Motor neuron (in vitro differentiated cells): ENCODE results near the gene GDI2. TPM values are rescaled to one million over a fixed set of nuclear protein-coding genes. Genes with fewer than 3 reads are reported as not detected.
"Not testable (repeated sequence)": the region's sequence is repeated elsewhere in the genome, so short reads cannot be mapped to it uniquely, and the experiment has no call there.

Experiments
- ATAC-seq, 8 experiments: fragments of 200-7000 bp; cut with Tn5 transposase; replicated peaks in 6 of 8; 2 replicates each; pipeline ENCODE4 v1.8.0; 2021; ENCODE audit warnings: mild to moderate bottlenecking in 8 of 8, moderate library complexity in 8 of 8
- H3K27ac ChIP-seq, 2 donors: fragments of 250-450 bp; sonication (Bioruptor Pico); 2 replicates each; pipeline ENCODE4 v1.9.0; 2021; ENCODE audit warnings: antibody characterized with exemption in 2 of 2, mild to moderate bottlenecking in 2 of 2, moderate library complexity in 1 of 2
- H3K4me1 ChIP-seq, 2 donors: fragments of 250-450 bp; sonication (Bioruptor Pico); replicated peaks in 1 of 2; 2 replicates each; pipeline ENCODE4 v1.6.1; 2021; ENCODE audit warnings: antibody characterized with exemption in 2 of 2, mild to moderate bottlenecking in 2 of 2, moderate library complexity in 1 of 2
- H3K4me3 ChIP-seq, 5 donors: fragments of 250-450 bp; sonication (Bioruptor Pico); 2 replicates each; pipeline ENCODE4 v1.9.0; 2021; ENCODE audit warnings: antibody characterized with exemption in 5 of 5, mild to moderate bottlenecking in 5 of 5, moderate library complexity in 4 of 5
- WGBS, 10 experiments: fragments of 450-650 bp; shearing (Covaris generic); methylation state at CpG; one replicate each; pipeline ENCODE4 v1.0.0; 2022; 5-methylcytosine and 5-hydroxymethylcytosine counted together
- in situ Hi-C, 9 experiments: fragments of 400-800 bp; cut with MboI; loops; one replicate each; pipeline ENCODE4 v1.15.0; 2021; ENCODE audit warnings: low sequenced_read_pairs in 9 of 9, low pct_unique_long_range_greater_than_20kb in 2 of 9; ENCODE audit not compliant: unreplicated experiment in 9 of 9
- total RNA-seq, 8 experiments: library from RNA; unstranded; fragments of 300-600 nt; gene quantifications; 2 replicates each; pipeline versions ENCODE4 v1.2.3 to v1.2.4, GENCODE V29; 2022

Gene GDI2
- total RNA-seq, 8 experiments from 2014 or later: 192 to 361 (median 253) TPM

DNA sequence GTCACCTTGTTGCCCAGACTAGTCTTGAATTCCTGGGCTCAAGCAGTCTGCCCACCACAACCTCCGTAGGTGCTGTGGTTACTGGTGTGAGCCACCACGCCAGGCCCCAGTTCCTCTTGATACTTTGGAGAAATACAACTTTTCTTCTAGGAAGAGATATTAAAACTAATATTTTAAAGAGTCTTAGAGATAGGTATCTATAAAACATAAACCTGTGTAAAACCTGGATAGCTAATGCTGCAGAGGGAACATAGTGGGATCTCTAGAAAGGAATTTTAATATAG, 4.8 kb upstream of the GDI2 start:
- Histone ChIP-seq H3K27ac (no peak overlapping the region), H3K4me3 (no peak overlapping the region), H3K4me1 (peaks cover 3 to 7% of the 10 kb centered on the region in 2 donors)
- no peak for ATAC-seq
- in situ Hi-C loops: no loop called here
- WGBS, 10 experiments: 80 to 100% (median 100%) methylated on average over 1 to 2 of the region's 2 CpGs; no CpG with 5 or more reads in 1 of the 10 experiments

DNA sequence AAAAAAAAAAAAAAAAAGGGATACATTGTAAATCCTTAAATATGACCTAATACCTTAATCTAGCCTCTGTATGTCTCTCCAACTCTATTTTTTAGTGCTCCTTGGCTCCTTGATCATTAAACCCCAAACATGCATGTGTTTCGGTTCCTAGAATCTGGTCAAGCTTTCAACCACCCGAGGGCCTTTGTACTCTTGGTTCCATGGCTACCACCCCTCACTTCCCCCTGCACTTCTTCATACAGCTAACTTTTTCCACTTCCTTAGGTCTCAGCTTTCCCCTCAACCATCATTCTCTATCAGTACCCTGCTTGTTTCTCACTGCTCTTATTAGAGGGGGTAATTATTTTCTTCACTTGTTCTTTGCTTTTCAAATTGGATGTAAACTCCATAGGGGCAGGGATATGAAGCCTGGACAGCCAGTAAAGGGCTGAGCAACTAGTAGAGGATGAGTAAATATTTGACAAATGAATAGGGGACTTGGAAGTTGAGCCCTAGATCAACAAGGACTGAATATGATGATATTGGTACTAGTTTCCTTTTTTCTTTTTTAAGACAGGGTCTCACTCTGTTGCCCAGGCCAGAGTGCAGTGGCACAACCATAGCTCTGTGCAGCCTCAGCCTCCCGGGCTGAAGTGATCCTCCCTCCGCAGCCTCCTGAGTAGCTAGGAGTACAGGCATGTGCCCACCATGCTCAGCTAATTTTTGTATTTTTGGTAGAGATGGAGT, 4.3 kb upstream of the GDI2 start:
- ATAC-seq: no peak
- 85 to 100% (median 98%) methylated on average over 1 to 4 of the region's 4 CpGs; no CpG with 5 or more reads in 4 of the 10 experiments for WGBS, 10 experiments
- Histone ChIP-seq H3K4me3 (no peak overlapping the region), H3K27ac (no peak overlapping the region), H3K4me1 (peaks cover 3 to 7% of the 10 kb centered on the region in 2 donors)
- in situ Hi-C loops: no loop called here

DNA sequence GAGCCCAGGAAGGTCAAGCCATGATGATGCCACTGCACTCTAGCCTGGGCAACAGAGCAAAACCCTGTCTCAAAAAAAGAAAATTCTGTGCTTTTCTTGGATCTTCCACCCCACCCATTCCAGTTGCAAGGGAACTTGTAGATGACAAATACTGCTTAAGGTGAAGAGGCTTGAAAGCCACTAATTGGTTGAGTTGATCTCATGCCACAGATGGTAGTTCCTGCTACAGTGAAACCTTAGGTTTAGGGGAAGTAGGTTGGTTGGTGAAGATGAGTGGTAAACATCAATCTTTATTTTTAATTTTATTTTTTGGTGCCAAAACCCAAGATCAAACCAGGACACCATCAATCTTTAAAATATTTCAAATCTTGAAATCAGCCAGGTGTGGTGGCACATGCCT, 2.9 kb upstream of the GDI2 start:
- Histone ChIP-seq H3K4me1 (peaks cover 3 to 7% of the 10 kb centered on the region in 2 donors), H3K4me3 (no peak overlapping the region), H3K27ac (no peak overlapping the region)
- in situ Hi-C loops: no loop called here
- no peak for ATAC-seq

DNA sequence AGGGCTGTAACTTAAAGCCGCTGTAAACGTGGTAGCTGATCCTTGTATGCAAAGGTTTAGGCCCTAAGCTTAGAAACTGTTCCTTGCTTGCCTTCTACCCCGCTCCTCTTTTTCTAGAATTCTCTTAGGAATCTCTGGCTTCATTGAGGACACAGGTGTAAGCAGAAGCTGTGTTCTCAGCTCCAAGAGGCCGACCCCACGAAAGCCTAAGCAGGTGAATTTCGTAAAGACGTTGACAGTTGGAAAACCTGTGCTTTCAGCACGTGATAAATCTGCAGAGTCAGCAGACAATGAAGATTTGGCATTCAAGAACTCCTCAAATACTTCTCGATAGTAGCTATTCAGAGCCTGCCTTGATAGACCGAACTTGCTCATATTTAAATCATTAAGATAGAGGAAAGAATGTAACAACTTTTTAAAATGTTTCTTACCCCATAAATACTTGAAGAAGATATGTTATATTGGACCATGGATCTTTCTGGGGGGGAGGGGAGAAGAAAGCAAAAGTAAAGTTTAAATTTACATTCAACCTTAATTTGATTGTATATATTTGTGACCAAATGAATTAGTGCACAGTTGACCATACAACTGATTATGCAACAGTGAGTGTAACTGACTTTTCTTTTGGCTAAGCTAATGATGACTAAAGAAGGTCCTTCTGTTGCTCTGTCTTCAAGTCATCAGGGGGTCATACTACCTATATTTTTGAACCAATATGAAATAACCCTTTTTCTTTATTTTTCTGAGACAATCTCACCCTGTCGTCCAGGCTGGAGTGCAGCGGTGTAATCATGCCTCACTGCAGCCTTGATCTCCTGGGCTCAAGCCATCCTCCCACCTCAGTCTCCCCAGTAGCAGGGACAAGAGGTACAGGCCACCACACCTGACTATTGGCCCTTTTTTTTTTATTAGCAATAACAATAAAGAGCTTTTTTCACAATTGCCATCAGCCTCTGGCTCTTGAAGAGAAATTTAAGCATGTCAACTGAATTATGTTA, 1.2 kb upstream of the GDI2 start:
- ATAC-seq: peak in 1 of 8 experiments; percentile 0
- 0 to 50% (median 21%) methylated on average over 2 to 11 of the region's 12 CpGs for WGBS, 10 experiments
- H3K27ac ChIP-seq: peak overlapping the region; percentile 96 to 99
- in situ Hi-C loops: no loop called here
- peak overlapping the region; percentile 68 to 99 (median 94) for H3K4me3 ChIP-seq
- H3K4me1 ChIP-seq: peaks cover 6 to 18% of the 10 kb centered on the region in 2 donors

DNA sequence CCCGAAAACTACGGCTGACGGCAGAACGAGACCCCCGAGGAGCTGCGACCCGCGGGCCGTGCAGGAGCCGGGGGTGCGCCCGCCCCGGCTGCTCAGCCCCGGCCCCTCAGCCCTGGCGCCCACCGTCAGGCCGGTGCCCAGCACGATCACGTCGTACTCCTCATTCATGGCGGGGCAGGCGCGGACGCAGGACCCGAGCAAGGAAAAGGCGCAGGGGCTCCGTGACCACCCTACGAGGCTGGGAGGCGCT, 218 bp downstream of the GDI2 start:
- peak overlapping the region; percentile 97 to 99 for H3K27ac ChIP-seq
- no CpG with 5 or more reads among the region's 29 CpGs for WGBS, 10 experiments
- in situ Hi-C loops: no loop called here
- ATAC-seq: peak; percentile 19 to 58 (median 52)
- peaks cover 8 to 20% of the 10 kb centered on the region in 2 donors for H3K4me1 ChIP-seq
- peak overlapping the region; percentile 68 to 99 (median 94) for H3K4me3 ChIP-seq

GRCh38 chr10:5812283-5813090, 747 bp downstream of the GDI2 start:
- WGBS, 10 experiments: 0 to 2% (median 0%) methylated on average over 1 to 15 of the region's 49 CpGs; no CpG with 5 or more reads in 1 of the 10 experiments
- in situ Hi-C loops: no loop called here
- H3K4me3 ChIP-seq: peak overlapping the region; percentile 68 to 99 (median 94)
- peak overlapping the region; percentile 97 to 99 for H3K27ac ChIP-seq
- ATAC-seq: peak; percentile 22 to 60 (median 40)
- H3K4me1 ChIP-seq: peaks cover 8 to 20% of the 10 kb centered on the region in 2 donors

- Histone ChIP-seq H3K4me3 (peak overlapping the region; percentile 68 to 99 (median 94)), H3K4me1 (peaks cover 8 to 23% of the 10 kb centered on the region in 2 donors), H3K27ac (no peak overlapping the region)
- ATAC-seq: no peak
- in situ Hi-C loops: no loop called here
- 0 to 7% (median 2%) methylated on average over 1 to 6 of the region's 6 CpGs; no CpG with 5 or more reads in 1 of the 10 experiments for WGBS, 10 experiments
Measured at GRCh38 chr10:5811387-5811821, 1.8 kb downstream of the GDI2 start.

DNA sequence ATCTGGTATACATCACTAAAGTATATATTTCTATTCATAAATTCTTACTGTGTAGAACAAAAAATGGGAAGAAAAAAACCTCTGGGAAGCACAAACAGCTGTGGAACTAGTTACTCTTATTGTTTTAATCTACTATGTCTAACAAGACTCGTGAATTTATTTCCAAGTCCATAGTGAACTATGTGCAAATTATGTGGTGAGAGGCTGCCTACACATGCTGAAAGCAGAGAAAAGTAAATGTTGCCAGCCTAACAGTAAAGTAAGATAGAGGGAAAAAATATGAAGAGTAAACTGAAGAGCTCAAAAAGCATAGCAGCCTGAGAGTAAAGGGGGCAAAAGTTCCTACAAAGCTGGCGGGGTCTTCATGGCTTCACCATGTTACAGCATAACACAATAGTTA, 3.0 kb downstream of the GDI2 start:
- Histone ChIP-seq H3K4me3 (peak overlapping the region in 3 of 5 donors; percentile 3 to 94 (median 11)), H3K4me1 (peaks cover 8 to 23% of the 10 kb centered on the region in 2 donors), H3K27ac (no peak overlapping the region)
- WGBS, 10 experiments: 0 to 86% (median 74%) methylated on average over 1 to 2 of the region's 2 CpGs; no CpG with 5 or more reads in 1 of the 10 experiments
- ATAC-seq: no peak
- in situ Hi-C loops: no loop called here

DNA sequence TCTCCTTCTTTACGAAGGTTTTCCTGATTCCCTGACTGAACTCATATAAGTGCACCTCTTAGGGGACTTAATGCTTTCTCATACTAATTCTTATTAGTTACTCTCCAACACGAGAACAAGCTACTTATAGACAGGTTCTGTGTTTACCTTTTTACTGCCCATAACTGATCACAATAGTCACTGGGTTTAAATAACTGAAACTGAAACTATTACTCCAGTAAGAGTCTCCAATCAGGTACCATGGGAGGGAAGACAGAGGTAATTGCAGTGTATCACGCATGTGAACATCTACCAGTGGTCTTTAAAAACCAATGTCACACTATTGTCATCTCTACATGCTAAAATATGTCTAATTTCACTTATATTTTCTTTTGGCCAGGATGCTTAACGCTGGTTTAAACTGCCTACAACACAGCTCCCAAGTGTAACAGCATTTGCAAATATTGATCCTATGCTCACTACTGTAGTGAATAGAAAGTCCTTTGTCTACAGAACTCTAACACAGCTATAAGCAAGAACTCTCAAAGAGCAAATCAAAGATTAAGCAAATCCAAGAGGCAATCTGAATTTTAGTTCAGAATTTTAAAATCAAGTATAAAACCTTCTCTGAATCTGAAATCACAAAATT, 3.6 kb downstream of the GDI2 start:
- ATAC-seq: no peak
- peak overlapping the region in 3 of 5 donors; percentile 10 to 94 (median 11) for H3K4me3 ChIP-seq
- H3K27ac ChIP-seq: no peak overlapping the region
- peaks cover 5 to 20% of the 10 kb centered on the region in 2 donors for H3K4me1 ChIP-seq
- in situ Hi-C loops: no loop called here
- 46 to 100% (median 71%) methylated on average over 1 to 4 of the region's 4 CpGs for WGBS, 10 experiments

DNA sequence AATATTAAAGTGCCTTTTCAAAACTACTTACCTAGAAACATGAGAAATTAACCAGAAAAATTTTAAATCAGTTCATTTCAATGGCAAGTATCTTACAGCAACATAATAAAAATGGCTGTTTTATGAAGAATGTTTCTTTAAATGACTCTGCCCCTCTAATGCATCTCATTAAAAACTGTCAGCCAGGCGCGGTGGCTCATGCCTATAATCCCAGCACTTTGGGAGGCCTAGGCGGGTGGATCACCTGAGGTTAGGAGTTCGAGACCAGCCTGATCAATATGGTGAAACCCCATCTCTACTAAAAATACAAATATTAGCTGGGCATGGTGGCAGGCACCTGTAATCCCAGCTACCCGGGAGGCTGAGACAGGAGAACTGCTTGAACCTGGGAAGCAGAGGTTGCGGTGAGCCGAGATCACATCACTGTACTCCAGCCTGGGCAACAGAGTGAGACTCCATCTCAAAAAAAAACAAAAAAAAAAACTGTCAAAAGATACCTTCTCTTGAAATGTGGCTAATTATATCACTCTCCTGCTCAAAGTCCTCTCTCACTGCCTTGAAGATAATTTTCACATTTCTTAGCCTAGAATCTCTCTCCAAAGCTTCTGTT, 4.3 kb downstream of the GDI2 start:
- peaks cover 4 to 16% of the 10 kb centered on the region in 2 donors for H3K4me1 ChIP-seq
- in situ Hi-C loops, H3K27ac ChIP-seq, ATAC-seq, H3K4me3 ChIP-seq: not testable (repeated sequence)
- 67 to 100% (median 81%) methylated on average over 1 to 6 of the region's 7 CpGs; no CpG with 5 or more reads in 5 of the 10 experiments for whole genome bisulfite sequencing, 10 experiments

- in situ Hi-C loops: no loop called here
- 57 to 100% (median 88%) methylated on average over 1 to 2 of the region's 2 CpGs; no CpG with 5 or more reads in 4 of the 10 experiments for WGBS, 10 experiments
Measured at GRCh38 chr10:5806745-5807144, 6.5 kb downstream of the GDI2 start.

GRCh38 chr10:5805711-5806110, 7.5 kb downstream of the GDI2 start:
- WGBS, 10 experiments: 76 to 100% (median 97%) methylated on average over 1 to 4 of the region's 4 CpGs; no CpG with 5 or more reads in 1 of the 10 experiments
- ATAC-seq: no peak
- Histone ChIP-seq H3K4me3 (no peak overlapping the region), H3K27ac (no peak overlapping the region), H3K4me1 (peaks cover 4 to 16% of the 10 kb centered on the region in 2 donors)
- in situ Hi-C loops: no loop called here

More at GRCh38 chr10:5806745-5807144, 6.5 kb downstream of the GDI2 start:
- no peak overlapping the region for H3K27ac ChIP-seq
- H3K4me3 ChIP-seq: no peak overlapping the region
- no peak for ATAC-seq
- H3K4me1 ChIP-seq: peaks cover 4 to 16% of the 10 kb centered on the region in 2 donors
